GM12864 (cell line): Measurements from ENCODE around the gene INPPL1.

Experiments
- DNase-seq: peaks from one replicate; pipeline ENCODE4 v3.0.0-alpha.2; 2011; ENCODE audit warnings: low read depth
- H3K4me3 ChIP-seq: 2 replicates; pipeline ENCODE4 v1.5.1; 2011; ENCODE audit warnings: mild to moderate bottlenecking, low read depth, low read length, control low read depth
- TF ChIP-seq, protein P1 (sequence below): IDR thresholded peaks from 2 replicates; pipeline ENCODE4 v1.5.1; 2011; ENCODE audit warnings: low read depth, mild to moderate bottlenecking, moderate library complexity, low read length, control low read depth, inconsistent platforms; ENCODE audit errors: missing control alignments

INPPL1 gene

DNA sequence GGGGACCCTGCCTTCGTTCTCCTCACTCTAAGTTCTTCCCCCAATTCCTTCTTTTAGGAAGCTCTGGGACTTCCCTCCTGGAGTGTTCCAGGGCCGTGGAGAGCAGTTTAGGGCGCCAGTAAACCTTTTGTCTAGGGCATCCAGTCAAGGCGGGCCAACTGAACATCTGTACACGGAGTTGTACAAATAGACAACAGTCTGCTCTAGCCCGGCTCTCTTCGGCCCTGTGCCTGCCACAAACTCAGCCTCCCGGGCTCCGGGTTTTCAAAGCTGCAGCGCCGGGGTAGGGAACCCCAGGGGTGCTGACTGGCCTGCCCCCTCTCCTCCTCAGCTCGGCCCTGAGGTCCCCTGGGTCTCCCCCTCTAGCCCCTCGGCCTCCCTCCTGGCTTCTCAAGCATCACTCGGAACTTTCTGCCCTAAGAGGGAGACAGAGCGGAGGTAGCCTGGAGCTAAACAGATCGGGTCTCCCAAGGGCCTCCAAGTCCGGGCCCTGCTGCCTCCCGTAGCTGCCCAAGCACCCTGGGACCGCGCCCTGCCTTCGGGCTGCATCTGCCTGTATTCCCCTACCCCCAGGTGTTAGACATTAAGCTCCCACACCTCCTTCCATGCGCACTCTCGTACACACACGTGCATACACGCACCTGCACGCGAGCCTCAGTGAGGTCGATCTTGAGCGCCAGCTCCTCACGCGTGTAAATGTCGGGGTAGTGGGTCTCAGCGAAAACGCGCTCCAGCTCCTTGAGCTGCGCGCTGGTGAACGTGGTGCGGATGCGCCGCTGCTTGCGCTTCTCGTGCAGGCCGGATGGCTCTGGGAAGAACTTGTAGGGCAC is 16.1 kb downstream of the INPPL1 start:
- TF ChIP-seq, protein P1, sequence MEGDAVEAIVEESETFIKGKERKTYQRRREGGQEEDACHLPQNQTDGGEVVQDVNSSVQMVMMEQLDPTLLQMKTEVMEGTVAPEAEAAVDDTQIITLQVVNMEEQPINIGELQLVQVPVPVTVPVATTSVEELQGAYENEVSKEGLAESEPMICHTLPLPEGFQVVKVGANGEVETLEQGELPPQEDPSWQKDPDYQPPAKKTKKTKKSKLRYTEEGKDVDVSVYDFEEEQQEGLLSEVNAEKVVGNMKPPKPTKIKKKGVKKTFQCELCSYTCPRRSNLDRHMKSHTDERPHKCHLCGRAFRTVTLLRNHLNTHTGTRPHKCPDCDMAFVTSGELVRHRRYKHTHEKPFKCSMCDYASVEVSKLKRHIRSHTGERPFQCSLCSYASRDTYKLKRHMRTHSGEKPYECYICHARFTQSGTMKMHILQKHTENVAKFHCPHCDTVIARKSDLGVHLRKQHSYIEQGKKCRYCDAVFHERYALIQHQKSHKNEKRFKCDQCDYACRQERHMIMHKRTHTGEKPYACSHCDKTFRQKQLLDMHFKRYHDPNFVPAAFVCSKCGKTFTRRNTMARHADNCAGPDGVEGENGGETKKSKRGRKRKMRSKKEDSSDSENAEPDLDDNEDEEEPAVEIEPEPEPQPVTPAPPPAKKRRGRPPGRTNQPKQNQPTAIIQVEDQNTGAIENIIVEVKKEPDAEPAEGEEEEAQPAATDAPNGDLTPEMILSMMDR: no peak
- no peak overlapping the region for H3K4me3 ChIP-seq
- no peak for DNase-seq

DNA sequence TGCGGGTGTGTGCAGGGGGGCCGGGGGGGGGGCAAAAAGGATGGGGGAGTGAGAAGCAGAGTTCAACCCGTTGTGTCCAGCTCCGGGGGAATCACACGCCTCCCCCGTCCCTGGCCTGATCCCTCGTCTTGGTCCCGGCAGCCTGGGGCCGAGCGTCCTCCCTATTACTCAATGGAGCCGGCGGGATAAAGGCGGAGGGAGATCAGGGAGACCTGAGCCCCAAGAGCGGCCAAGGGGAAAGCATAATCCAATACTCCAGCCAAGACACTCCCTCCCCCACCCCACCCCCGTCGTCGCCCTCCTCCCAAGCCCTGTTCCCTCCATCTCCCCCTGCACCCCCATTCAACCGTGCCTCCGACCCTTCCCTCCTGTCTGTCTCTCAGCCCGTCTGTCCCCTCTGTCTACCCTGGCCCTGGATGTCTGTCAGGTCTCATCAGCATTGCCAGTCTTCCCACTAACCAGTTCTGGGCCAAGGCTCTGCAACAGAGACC is 16.8 kb downstream of the INPPL1 start:
- no peak for DNase-seq
- H3K4me3 ChIP-seq: no peak overlapping the region
- TF ChIP-seq, protein P1: no peak

DNA sequence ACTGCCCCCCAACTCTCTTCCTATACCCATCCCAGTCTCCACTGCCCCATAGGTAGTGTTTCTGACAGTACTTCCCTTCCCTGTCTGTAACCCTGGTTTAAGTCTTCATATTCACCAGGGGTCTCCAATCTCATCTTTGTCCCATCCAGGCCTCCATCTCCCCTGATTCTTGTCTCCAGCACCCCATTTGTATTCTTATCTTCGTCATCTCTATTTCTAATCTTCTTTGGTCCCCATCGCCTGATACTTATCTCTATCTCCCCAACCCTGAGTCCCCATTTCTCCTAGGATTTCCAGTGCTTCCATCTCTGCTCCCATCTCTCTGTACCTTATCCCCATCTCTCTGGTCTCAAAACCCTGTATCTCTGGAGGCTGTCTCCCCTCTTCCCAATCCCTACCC is 17.6 kb downstream of the INPPL1 start:
- no peak for DNase-seq
- H3K4me3 ChIP-seq: no peak overlapping the region
- TF ChIP-seq, protein P1: no peak

DNA sequence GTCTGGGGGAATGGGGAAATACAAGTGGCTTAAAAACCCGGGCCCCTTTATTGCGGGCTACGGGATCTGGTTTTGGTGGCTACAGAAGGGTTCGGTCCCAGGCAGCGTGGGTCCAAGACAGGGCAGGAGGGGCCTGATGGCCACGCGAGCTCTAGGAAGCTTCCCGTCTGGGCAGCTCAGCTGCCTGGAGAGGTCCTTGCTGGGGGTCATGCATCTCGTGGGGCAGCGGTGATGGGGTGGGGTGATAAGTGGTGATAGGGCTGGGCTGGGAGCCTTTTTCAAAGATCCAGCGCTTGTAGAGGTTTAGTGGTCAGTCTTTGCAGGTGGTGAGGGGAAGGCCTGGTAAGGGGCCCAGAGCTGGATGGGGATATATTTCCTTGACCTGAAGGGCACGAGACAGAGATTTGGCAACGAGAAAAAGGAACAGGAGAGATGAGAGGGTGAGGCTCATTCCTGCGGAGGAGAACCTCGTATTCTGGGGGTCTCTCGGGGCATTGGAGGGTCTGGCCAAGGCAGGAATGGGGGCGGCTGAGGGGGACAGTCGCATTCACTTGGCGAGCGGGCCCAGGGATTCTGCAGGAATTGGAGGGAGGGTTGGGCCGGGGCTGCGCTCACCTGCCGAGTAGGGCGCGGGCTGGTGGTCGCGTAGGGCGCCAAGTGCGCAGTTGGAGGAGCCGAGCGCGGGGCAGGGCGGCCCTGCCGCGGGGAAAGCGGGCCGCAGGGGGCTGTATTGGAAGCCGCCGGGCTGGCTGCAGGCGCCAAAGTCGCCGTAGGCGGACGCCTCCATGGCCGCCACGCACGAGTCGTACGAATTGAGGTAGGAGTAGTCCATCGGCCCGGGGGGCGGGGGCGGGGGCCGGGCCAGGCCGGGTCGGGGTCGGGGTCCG is 18.8 kb downstream of the INPPL1 start:
- no peak overlapping the region for H3K4me3 ChIP-seq
- DNase-seq: no peak
- TF ChIP-seq, protein P1: no peak

DNA sequence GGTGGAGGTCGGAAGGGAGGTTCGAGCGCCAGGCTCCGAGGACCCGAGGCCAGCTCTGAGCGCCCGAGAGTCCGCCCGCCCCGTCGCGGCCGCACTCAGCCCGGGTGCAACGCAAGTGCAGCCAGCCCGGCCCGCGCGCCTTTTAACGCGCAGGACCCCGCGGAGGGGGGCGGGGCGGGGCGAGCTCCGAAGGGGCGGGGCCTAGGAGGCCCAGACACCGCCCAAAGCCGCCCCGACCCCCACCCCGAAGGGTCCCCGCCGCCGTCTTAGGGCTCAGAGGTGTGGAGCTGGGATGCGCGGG is 19.4 kb downstream of the INPPL1 start, which contains the start of gene PHOX2A:
Gene PHOX2A (minus strand): TSS at position 117 of the 301 bp plus-strand sequence. CDS start 172 bp downstream, outside the sequence.
- H3K4me3 ChIP-seq: no peak within 1 kb of the TSS
- TF ChIP-seq, protein P1: no peak
- no peak for DNase-seq

DNA sequence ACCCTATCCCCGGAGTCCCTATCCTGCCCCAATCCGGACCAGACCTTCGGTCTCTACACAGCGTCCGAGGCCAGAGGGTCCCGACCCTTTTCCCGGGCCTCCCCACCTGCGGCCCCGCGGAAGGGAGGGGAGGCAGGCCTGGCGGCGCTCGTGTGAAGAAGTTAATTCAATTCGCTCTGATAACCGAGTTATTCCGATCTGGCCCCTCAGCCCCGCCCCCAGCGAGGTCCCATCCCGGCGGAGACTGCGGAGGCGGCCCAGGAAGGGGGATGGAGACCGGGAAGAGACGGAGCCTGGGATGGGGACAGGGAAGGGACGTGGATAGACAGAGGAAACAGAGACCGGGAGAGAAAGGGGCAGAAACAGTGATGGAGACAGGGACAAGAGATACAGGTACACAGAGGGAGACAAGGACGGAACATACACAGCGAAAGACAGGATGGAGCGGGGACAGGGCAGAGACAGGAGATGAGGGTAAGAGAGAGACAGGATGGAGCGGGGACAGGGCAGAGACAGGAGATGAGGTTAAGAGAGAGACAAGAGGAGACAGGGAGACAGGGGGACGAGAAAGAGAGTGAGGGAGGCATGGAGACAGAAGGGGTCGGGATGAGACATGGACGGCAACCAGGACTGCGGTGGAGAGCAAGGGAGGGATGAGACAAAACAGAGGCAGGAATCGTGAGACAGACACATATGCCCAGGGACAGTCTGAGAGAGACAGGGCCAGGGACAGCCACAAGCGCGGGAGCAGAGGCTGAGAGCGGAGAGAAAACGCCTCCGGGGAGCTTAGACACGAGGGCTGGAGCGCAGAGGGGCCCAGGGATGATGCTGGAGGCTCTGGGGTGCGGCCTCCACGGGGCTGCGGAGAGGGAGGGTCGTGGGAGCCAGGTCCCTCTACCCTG is 20.0 kb downstream of the INPPL1 start:
- no peak overlapping the region for H3K4me3 ChIP-seq
- TF ChIP-seq, protein P1: no peak
- DNase-seq: no peak
